ENCODE results near the gene TNFSF18. TPM values are rescaled to one million over a fixed set of nuclear protein-coding genes. Genes with fewer than 3 reads are reported as not detected.
"Not testable (repeated sequence)": the region's sequence is repeated elsewhere in the genome, so short reads cannot be mapped to it uniquely, and the experiment has no call there.

The TNFSF18 gene
- total and polyA plus RNA-seq, 2 donors (not counting 1 experiment from before 2014, with no cell fraction given) = not detected

DNA sequence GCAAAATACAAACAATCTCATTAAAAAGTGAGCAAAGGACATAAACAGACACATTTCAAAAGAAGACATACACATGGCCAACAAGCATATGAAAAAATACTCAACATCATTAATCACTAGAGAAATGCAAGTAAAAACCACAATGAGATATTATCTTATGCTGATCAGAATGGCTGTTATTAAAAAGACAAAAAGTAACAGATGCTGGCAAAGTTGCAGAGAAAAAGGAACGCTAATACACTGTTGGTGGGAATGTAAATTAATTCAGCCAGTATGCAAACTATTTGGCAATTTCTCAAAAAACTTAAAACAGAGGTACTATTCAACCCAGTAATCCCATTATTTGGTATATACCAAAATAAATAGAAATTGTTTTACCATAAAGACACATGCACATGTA is 32.2 kb upstream of the TNFSF18 start:
- no peaks in the 10 kb centered on the region for H3K36me3 ChIP-seq (replicated peaks in 1 of 2; ENCODE audit: control extremely low read depth in 1 of 2, control insufficient read depth in 1 of 2, extremely low read depth in 1 of 2, insufficient read depth in 2 of 2, low read length in 1 of 2)
- H3K4me2 ChIP-seq (replicated peaks; ENCODE audit: low read depth, low read length, poor library complexity, severe bottlenecking) = no peak overlapping the region
- no peaks in the 10 kb centered on the region for H3K27me3 ChIP-seq (replicated peaks in 1 of 4; ENCODE audit: control extremely low read depth in 1 of 4, control insufficient read depth in 3 of 4, insufficient read depth in 4 of 4, low read length in 3 of 4)
- no peak overlapping the region for H3K4me3 ChIP-seq (ENCODE audit: control extremely low read depth in 1 of 5, extremely low read depth in 1 of 5, insufficient read depth in 1 of 5, low read depth in 2 of 5, low read length in 4 of 5)
- Mint-ChIP-seq H3K4me1 (no peaks in the 10 kb centered on the region), H3K4me3 (no peak overlapping the region), H3K9me3 (ENCODE audit: insufficient read depth) (no peaks in the 10 kb centered on the region), H3K27me3 (peaks cover 3% of the 10 kb centered on the region), H3K27ac (no peak overlapping the region)
- ChIA-PET CTCF (no interaction called here), POLR2A (no interaction called here)
- H3K27ac ChIP-seq (ENCODE audit: low read length in 2 of 2) = no peak overlapping the region
- H4K20me1 ChIP-seq (ENCODE audit: control insufficient read depth, insufficient read depth, low read length, poor library complexity, severe bottlenecking) = no peaks in the 10 kb centered on the region
- no peaks in the 10 kb centered on the region for H3K4me1 ChIP-seq (ENCODE audit: control insufficient read depth in 2 of 2, insufficient read depth in 2 of 2, low read length in 2 of 2)
- H3K9me3 ChIP-seq (ENCODE audit: control extremely low read depth in 1 of 3, control insufficient read depth in 2 of 3, insufficient read depth in 1 of 3, low read length in 2 of 3) = no peaks in the 10 kb centered on the region
- no peak overlapping the region for H2AFZ ChIP-seq (ENCODE audit: insufficient read depth, low read depth, low read length, poor library complexity, severe bottlenecking)
- H3K79me2 ChIP-seq (ENCODE audit: control insufficient read depth, insufficient read depth, low read length) = no peaks in the 10 kb centered on the region
- no peak for ATAC-seq (ENCODE audit: low read depth)
- TF ChIP-seq EZH2 (IDR thresholded peaks at IDR 0.05; ENCODE audit: borderline replicate concordance, insufficient read depth, low read depth, low read length, poor library complexity, severe bottlenecking) = no peak
- TF ChIP-seq, protein P1, sequence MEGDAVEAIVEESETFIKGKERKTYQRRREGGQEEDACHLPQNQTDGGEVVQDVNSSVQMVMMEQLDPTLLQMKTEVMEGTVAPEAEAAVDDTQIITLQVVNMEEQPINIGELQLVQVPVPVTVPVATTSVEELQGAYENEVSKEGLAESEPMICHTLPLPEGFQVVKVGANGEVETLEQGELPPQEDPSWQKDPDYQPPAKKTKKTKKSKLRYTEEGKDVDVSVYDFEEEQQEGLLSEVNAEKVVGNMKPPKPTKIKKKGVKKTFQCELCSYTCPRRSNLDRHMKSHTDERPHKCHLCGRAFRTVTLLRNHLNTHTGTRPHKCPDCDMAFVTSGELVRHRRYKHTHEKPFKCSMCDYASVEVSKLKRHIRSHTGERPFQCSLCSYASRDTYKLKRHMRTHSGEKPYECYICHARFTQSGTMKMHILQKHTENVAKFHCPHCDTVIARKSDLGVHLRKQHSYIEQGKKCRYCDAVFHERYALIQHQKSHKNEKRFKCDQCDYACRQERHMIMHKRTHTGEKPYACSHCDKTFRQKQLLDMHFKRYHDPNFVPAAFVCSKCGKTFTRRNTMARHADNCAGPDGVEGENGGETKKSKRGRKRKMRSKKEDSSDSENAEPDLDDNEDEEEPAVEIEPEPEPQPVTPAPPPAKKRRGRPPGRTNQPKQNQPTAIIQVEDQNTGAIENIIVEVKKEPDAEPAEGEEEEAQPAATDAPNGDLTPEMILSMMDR (IDR thresholded peaks at IDR 0.05) = no peak
- no peak for DNase-seq
- no peak overlapping the region for H3K9ac ChIP-seq (ENCODE audit: low read length)
- no CpG with 5 or more reads among the region's 1 CpG for WGBS (ENCODE audit: insufficient coverage)
- intact Hi-C loops (cut with micrococcal nuclease) = no loop called here

DNA sequence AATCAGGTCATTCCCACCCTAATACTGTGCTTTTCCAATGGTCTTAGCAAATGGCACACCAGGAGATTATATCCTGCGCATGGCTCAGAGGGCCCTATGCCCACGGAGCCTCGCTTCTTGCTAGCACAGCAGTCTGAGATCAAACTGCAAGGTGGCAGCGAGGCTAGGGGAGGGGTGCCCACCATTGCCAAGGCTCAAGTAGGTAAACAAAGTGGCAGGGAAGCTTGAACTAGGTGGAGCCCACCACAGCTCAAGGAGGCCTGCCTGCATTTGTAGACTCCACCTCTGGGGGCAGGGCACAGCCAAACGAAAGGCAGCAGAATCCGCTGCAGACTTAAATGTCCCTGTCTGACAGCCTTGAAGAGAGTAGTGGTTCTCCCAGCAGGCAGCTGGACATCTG is 23.5 kb upstream of the TNFSF18 start:
- POLR2A ChIA-PET; H4K20me1 ChIP-seq (ENCODE audit: control insufficient read depth, insufficient read depth, low read length, poor library complexity, severe bottlenecking); ATAC-seq (ENCODE audit: low read depth); H3K4me2 ChIP-seq (replicated peaks; ENCODE audit: low read depth, low read length, poor library complexity, severe bottlenecking); CTCF ChIA-PET; H3K9me3 Mint-ChIP-seq (ENCODE audit: insufficient read depth); H3K27me3 ChIP-seq (replicated peaks in 1 of 4; ENCODE audit: control extremely low read depth in 1 of 4, control insufficient read depth in 3 of 4, insufficient read depth in 4 of 4, low read length in 3 of 4); H3K36me3 ChIP-seq (replicated peaks in 1 of 2; ENCODE audit: control extremely low read depth in 1 of 2, control insufficient read depth in 1 of 2, extremely low read depth in 1 of 2, insufficient read depth in 2 of 2, low read length in 1 of 2); H3K9ac ChIP-seq (ENCODE audit: low read length); H3K79me2 ChIP-seq (ENCODE audit: control insufficient read depth, insufficient read depth, low read length); intact Hi-C loops (cut with micrococcal nuclease); H3K9me3 ChIP-seq (ENCODE audit: control extremely low read depth in 1 of 3, control insufficient read depth in 2 of 3, insufficient read depth in 1 of 3, low read length in 2 of 3); H3K4me3 ChIP-seq (ENCODE audit: control extremely low read depth in 1 of 5, extremely low read depth in 1 of 5, insufficient read depth in 1 of 5, low read depth in 2 of 5, low read length in 4 of 5); DNase-seq; H3K27me3 Mint-ChIP-seq; H3K4me1 Mint-ChIP-seq; H3K4me3 Mint-ChIP-seq; H3K27ac ChIP-seq (ENCODE audit: low read length in 2 of 2); H2AFZ ChIP-seq (ENCODE audit: insufficient read depth, low read depth, low read length, poor library complexity, severe bottlenecking); H3K4me1 ChIP-seq (ENCODE audit: control insufficient read depth in 2 of 2, insufficient read depth in 2 of 2, low read length in 2 of 2); H3K27ac Mint-ChIP-seq: not testable (repeated sequence)
- WGBS (ENCODE audit: insufficient coverage) = 97% methylated on average over 6 of the region's 6 CpGs
